A673 (cell line): Measurements from ENCODE around the gene CERS6. TPM values are rescaled to one million over a fixed set of nuclear protein-coding genes. Genes with fewer than 3 reads are reported as not detected.

Experiments used
- BruUV-seq: library from RNA; stranded (reverse); fragments of 400-500 nt; replicated peaks from 2 replicates; lab custom pipeline; 2021; lab: Mats Ljungman, UMichigan
- CTCF ChIA-PET: fragments of 300-600 bp; sonication (Branson Sonifier 250); formaldehyde crosslinking; loops from one replicate; lab custom pipeline; 2022; ENCODE audit warnings: antibody characterized with exemption; lab: Charles Lee
- POLR2A ChIA-PET: fragments of 300-600 bp; sonication (Branson Sonifier 250); formaldehyde crosslinking; loops from one replicate; lab custom pipeline; 2022; ENCODE audit warnings: antibody characterized with exemption; ENCODE audit not compliant: low non-redundant PET; lab: Charles Lee
- DNase-seq: peaks from one replicate; pipeline ENCODE4 v3.0.0-alpha.2; 2015; ENCODE audit warnings: low spot score
- H3K27ac ChIP-seq: fragments of 200-600 bp; sonication (generic); 2 replicates; pipeline ENCODE4 v1.5.1; 2016; ENCODE audit warnings: mixed run types, low read depth, mild to moderate bottlenecking, mixed read lengths, antibody characterized with exemption, low read length; ENCODE audit not compliant: poor library complexity, severe bottlenecking
- H3K27me3 ChIP-seq: fragments of 200-600 bp; sonication (generic); replicated peaks from 2 replicates; pipeline ENCODE4 v1.6.1; 2017; ENCODE audit warnings: mixed run types, low read depth, mild to moderate bottlenecking, mixed read lengths, antibody characterized with exemption, low read length; ENCODE audit not compliant: insufficient read depth, poor library complexity
- H3K36me3 ChIP-seq: fragments of 200-600 bp; sonication (generic); 2 replicates; pipeline ENCODE4 v1.6.1; 2016; ENCODE audit warnings: mixed run types, mild to moderate bottlenecking, mixed read lengths, antibody characterized with exemption, low read length; ENCODE audit not compliant: insufficient read depth, poor library complexity, severe bottlenecking
- H3K4me1 ChIP-seq: fragments of 200-600 bp; sonication (generic); 2 replicates; pipeline ENCODE4 v1.6.1; 2017; ENCODE audit warnings: mixed run types, mild to moderate bottlenecking, mixed read lengths, antibody characterized with exemption, low read length; ENCODE audit not compliant: insufficient read depth, poor library complexity, severe bottlenecking
- H3K4me3 ChIP-seq: fragments of 200-600 bp; sonication (generic); 2 replicates; pipeline ENCODE4 v1.5.1; 2016; ENCODE audit warnings: low read depth, mixed run types, mild to moderate bottlenecking, mixed read lengths, low read length; ENCODE audit not compliant: poor library complexity, severe bottlenecking
- H3K9me3 ChIP-seq: fragments of 200-600 bp; sonication (generic); 2 replicates; pipeline ENCODE4 v1.6.1; 2016; ENCODE audit warnings: mixed run types, low read depth, mild to moderate bottlenecking, mixed read lengths, antibody characterized with exemption, low read length; ENCODE audit not compliant: poor library complexity, severe bottlenecking
- EZH2 ChIP-seq: fragments of 200-600 bp; sonication (generic); IDR thresholded peaks from 2 replicates; pipeline ENCODE4 v1.6.1; 2017; ENCODE audit warnings: borderline replicate concordance, low read depth, mild to moderate bottlenecking, mixed read lengths, antibody characterized with exemption, low read length; ENCODE audit not compliant: poor library complexity, severe bottlenecking
- intact Hi-C: fragments of 100-400 bp; cut with micrococcal nuclease; formaldehyde crosslinking; loops from one replicate; pipeline ENCODE4 v1.10.0; 2022; ENCODE audit not compliant: unreplicated experiment
- total RNA-seq: library from RNA; stranded (reverse); gene quantifications from 2 replicates; pipeline ENCODE4 v1.2.3, GENCODE V29; 2021
- TF ChIP-seq, protein P1 (sequence below): fragments of 300-800, 200-600 bp; sonication (generic); conservative IDR thresholded peaks from 2 replicates; pipeline ENCODE4 v1.5.1; 2017; ENCODE audit warnings: low read depth, mild to moderate bottlenecking, antibody characterized with exemption, low read length, moderate library complexity, mixed read lengths

The CERS6 gene
- total RNA-seq, 1 experiment from 2014 or later: 12.4 TPM

DNA sequence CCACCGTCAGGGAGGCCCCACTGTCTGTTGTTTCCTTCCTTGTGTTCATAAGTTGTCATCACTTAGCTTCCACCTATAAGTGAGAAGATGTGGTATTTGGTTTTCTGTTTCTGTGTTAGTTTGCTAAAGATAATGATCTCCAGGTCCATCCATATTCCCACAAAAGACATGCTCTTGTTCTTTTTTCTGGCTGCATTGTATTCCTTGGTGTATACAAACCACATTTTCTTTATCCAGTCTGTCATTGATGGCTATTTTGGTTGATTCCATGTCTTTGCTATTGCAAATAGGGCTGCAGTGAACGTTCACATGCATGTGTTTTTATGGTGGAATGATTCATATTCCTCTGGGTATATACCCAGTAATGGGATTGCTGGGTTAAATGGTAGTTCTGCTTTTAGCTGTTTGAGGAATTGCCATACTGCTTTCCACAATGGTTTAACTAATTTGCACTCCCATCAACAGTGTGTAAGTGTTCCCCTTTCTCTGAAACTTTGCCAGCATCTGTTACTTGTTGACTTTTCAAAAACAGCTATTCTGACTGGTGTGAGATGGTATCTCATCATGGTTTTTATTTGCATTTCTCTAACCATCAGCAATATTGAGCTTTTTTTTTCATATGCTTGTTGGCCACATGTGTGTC, 189.7 kb downstream of the CERS6 start:
- H3K36me3 ChIP-seq: no peaks in the 10 kb centered on the region
- POLR2A ChIA-PET: no interaction called here
- DNase-seq: no peak
- BruUV-seq: no TSS peak
- no peaks in the 10 kb centered on the region for H3K27me3 ChIP-seq
- TF ChIP-seq, protein P1, sequence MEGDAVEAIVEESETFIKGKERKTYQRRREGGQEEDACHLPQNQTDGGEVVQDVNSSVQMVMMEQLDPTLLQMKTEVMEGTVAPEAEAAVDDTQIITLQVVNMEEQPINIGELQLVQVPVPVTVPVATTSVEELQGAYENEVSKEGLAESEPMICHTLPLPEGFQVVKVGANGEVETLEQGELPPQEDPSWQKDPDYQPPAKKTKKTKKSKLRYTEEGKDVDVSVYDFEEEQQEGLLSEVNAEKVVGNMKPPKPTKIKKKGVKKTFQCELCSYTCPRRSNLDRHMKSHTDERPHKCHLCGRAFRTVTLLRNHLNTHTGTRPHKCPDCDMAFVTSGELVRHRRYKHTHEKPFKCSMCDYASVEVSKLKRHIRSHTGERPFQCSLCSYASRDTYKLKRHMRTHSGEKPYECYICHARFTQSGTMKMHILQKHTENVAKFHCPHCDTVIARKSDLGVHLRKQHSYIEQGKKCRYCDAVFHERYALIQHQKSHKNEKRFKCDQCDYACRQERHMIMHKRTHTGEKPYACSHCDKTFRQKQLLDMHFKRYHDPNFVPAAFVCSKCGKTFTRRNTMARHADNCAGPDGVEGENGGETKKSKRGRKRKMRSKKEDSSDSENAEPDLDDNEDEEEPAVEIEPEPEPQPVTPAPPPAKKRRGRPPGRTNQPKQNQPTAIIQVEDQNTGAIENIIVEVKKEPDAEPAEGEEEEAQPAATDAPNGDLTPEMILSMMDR: no peak
- no peak for TF ChIP-seq EZH2
- intact Hi-C loops: no loop called here
- CTCF ChIA-PET: no interaction called here
- no peaks in the 10 kb centered on the region for H3K9me3 ChIP-seq
- H3K27ac ChIP-seq: no peak overlapping the region
- H3K4me3 ChIP-seq: no peak overlapping the region
- H3K4me1 ChIP-seq: no peaks in the 10 kb centered on the region

DNA sequence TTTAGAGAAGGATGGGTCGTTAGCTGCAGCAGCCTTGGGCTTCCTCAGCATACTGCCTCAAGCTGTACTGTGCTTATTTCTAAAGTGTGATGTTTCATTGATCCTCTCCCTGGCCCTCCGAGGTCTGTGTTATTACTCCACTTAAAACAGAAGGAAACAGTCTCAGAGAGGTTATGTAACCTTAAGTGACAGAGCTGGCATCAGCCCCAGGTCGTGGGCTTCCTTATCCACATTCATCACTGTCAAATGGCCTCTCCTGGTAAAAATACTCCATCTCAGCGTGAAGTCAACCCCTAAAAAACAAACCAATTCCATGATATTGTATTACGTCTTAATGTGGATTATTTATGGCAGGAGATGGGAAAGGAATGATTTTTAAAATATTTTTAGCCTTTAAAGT, 193.0 kb downstream of the CERS6 start:
- TF ChIP-seq EZH2: no peak
- TF ChIP-seq, protein P1: no peak
- DNase-seq: no peak
- ChIA-PET POLR2A (no interaction called here), CTCF (no interaction called here)
- Histone ChIP-seq H3K4me3 (no peak overlapping the region), H3K27ac (no peak overlapping the region), H3K36me3 (no peaks in the 10 kb centered on the region), H3K4me1 (no peaks in the 10 kb centered on the region), H3K27me3 (no peaks in the 10 kb centered on the region), H3K9me3 (no peaks in the 10 kb centered on the region)
- intact Hi-C loops: no loop called here
- no TSS peak for BruUV-seq

DNA sequence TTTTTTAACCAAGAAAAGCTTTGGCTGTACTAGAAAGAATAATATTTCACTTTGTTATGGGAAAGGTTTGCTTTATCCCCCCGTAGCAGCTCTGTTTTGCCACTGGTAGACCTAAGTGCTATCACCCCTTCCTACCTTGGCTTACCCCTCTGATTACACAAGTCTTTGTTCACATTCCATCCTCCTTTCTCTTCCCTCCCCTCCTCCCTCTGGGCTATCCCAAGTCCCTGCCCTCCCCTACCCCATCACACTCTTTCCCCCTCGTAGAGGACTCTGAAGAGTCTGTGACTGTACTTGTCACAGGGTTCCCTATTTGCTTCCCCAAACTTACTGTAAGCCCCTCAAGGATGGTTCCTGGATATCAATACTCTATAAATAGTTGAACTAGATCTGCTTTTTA, 193.5 kb downstream of the CERS6 start:
- no peaks in the 10 kb centered on the region for H3K36me3 ChIP-seq
- no peaks in the 10 kb centered on the region for H3K9me3 ChIP-seq
- H3K27me3 ChIP-seq: no peaks in the 10 kb centered on the region
- no peaks in the 10 kb centered on the region for H3K4me1 ChIP-seq
- intact Hi-C loops: no loop called here
- CTCF ChIA-PET: no interaction called here
- H3K4me3 ChIP-seq: no peak overlapping the region
- POLR2A ChIA-PET: no interaction called here
- no peak overlapping the region for H3K27ac ChIP-seq
- TF ChIP-seq EZH2: no peak
- TF ChIP-seq, protein P1: no peak
- BruUV-seq: no TSS peak
- no peak for DNase-seq
